K562 (cell line): ENCODE results near the gene SOBP. TPM values are rescaled to one million over a fixed set of nuclear protein-coding genes. Genes with fewer than 3 reads are reported as not detected.

Experiments used
- ATAC-seq: fragments of 200-7000 bp; cut with Tn5 transposase; 3 replicates; pipeline ENCODE4 v1.9.1; 2020; ENCODE audit warnings: moderate library complexity
- BruUV-seq: library from RNA; stranded (reverse); fragments of 400-500 nt; replicated peaks from 2 replicates; lab custom pipeline; 2021; lab: Mats Ljungman, UMichigan
- CTCF ChIA-PET: fragments of 300-600 bp; formaldehyde crosslinking; extraction: SDS; loops from one replicate; lab custom pipeline; 2021; ENCODE audit warnings: low intra/inter-chr PET ratio; lab: Yijun Ruan, JAX
- POLR2A ChIA-PET: fragments of 300-600, 350-650 bp; sonication (Branson Sonifier 250); formaldehyde crosslinking; extraction: SDS; loops from one replicate; lab custom pipeline; 2021; ENCODE audit warnings: antibody characterized with exemption, inconsistent platforms; lab: Yijun Ruan, JAX
- DNase-seq, 4 experiments: peaks; one replicate each; pipeline versions ENCODE4 v3.0.0 to v3.0.0-alpha.2; 2011 to 2018; ENCODE audit warnings: low spot score in 3 of 4, mixed read lengths in 3 of 4; ENCODE audit errors: extremely low read depth in 1 of 4
- FAIRE-seq: peaks from 2 replicates; lab custom pipeline; 2011; peaks lifted over from hg19 to GRCh38; lab: Jason Lieb, UNC
- H2AFZ ChIP-seq: 2 replicates; pipeline ENCODE4 v1.6.0; 2011; ENCODE audit warnings: low read depth, low read length, control low read depth, inconsistent platforms
- H3K27ac ChIP-seq: fragments of 200-600 bp; 3 replicates; pipeline ENCODE4 v1.8.0; 2011; ENCODE audit warnings: low read depth, mild to moderate bottlenecking, control low read depth, inconsistent platforms, low read length, moderate library complexity, mixed read lengths; ENCODE audit errors: extremely low read depth
- H3K27me3 ChIP-seq, 2 experiments: fragments of 300-600 bp in 1 of 2; 2 replicates in 1 of 2; 3 replicates in 1 of 2; pipeline versions ENCODE4 v1.6.0 to v1.8.0; 2011; ENCODE audit warnings: inconsistent platforms in 2 of 2, low read length in 2 of 2, mild to moderate bottlenecking in 1 of 2, mixed read lengths in 1 of 2, moderate library complexity in 1 of 2; ENCODE audit not compliant: control insufficient read depth in 2 of 2, insufficient read depth in 2 of 2
- H3K36me3 ChIP-seq: fragments of 300-600 bp; 3 replicates; pipeline ENCODE4 v1.8.0; 2011; ENCODE audit warnings: mild to moderate bottlenecking, low read length, inconsistent platforms; ENCODE audit not compliant: control insufficient read depth, insufficient read depth
- H3K4me1 ChIP-seq, 2 experiments: fragments of 200-600 bp in 1 of 2; replicated peaks in 1 of 2; 2 replicates in 1 of 2; 3 replicates in 1 of 2; pipeline versions ENCODE4 v1.5.1 to v1.8.0; 2011; ENCODE audit warnings: inconsistent platforms in 2 of 2, low read length in 2 of 2, mild to moderate bottlenecking in 1 of 2, mixed read lengths in 1 of 2, moderate library complexity in 1 of 2; ENCODE audit not compliant: control insufficient read depth in 2 of 2, insufficient read depth in 2 of 2
- H3K4me2 ChIP-seq: 2 replicates; pipeline ENCODE4 v1.6.1; 2011; ENCODE audit warnings: low read length, control low read depth, inconsistent platforms, mixed read lengths; ENCODE audit not compliant: insufficient read depth
- H3K4me3 ChIP-seq: fragments of 200-600 bp; sonication (generic), shearing (Covaris generic); 2 replicates; pipeline ENCODE4 v1.5.1; 2016; ENCODE audit warnings: control low read depth, inconsistent platforms
- H3K79me2 ChIP-seq: fragments of 200-600 bp; 3 replicates; pipeline ENCODE4 v1.8.0; 2011; ENCODE audit warnings: low read length, inconsistent platforms; ENCODE audit not compliant: control insufficient read depth, insufficient read depth
- H3K9ac ChIP-seq, 2 experiments: 2 replicates each; pipeline versions ENCODE4 v1.6.0 to v1.6.1; 2011; ENCODE audit warnings: low read depth in 2 of 2, low read length in 2 of 2, control low read depth in 1 of 2, inconsistent platforms in 1 of 2, mild to moderate bottlenecking in 1 of 2, mixed read lengths in 1 of 2; ENCODE audit not compliant: insufficient read depth in 1 of 2
- H3K9me1 ChIP-seq: one replicate; pipeline ENCODE4 v1.6.0; 2011; ENCODE audit warnings: inconsistent platforms, mild to moderate bottlenecking, low read length, moderate library complexity; ENCODE audit not compliant: control insufficient read depth, insufficient read depth
- H3K9me3 ChIP-seq: replicated peaks from 2 replicates; pipeline ENCODE4 v1.5.1; 2011; ENCODE audit warnings: low read depth, low read length, inconsistent platforms; ENCODE audit not compliant: control insufficient read depth, insufficient read depth
- H4K20me1 ChIP-seq: replicated peaks from 2 replicates; pipeline ENCODE4 v1.6.1; 2011; ENCODE audit warnings: low read length, inconsistent platforms, mixed read lengths; ENCODE audit not compliant: control insufficient read depth, insufficient read depth
- BMI1 ChIP-seq: fragments of 150-350 bp; IDR thresholded peaks from 2 replicates; pipeline ENCODE4 v1.6.1; 2014; ENCODE audit warnings: low read length
- CBX2 ChIP-seq: fragments of 200-600 bp; sonication (generic); IDR thresholded peaks from one replicate; pipeline ENCODE4 v1.6.1; 2012; ENCODE audit warnings: mild to moderate bottlenecking, low read length, inconsistent platforms; ENCODE audit not compliant: insufficient read depth, poor library complexity, severe bottlenecking
- CHAMP1 ChIP-seq: fragments of 450-650 bp; IDR thresholded peaks from 2 replicates; pipeline ENCODE4 v1.6.1; 2016; ENCODE audit warnings: mild to moderate bottlenecking
- CHD4 ChIP-seq: fragments of 200-600 bp; sonication (generic); IDR thresholded peaks from 3 replicates; pipeline ENCODE4 v1.6.1; 2012; ENCODE audit warnings: low read depth, mild to moderate bottlenecking, mixed read lengths, low read length, inconsistent platforms; ENCODE audit not compliant: insufficient read depth, insufficient replicate concordance, poor library complexity, severe bottlenecking
- CTBP1 ChIP-seq: fragments of 450-650 bp; IDR thresholded peaks from 2 replicates; pipeline ENCODE4 v1.6.1; 2016; ENCODE audit warnings: borderline replicate concordance
- HDAC6 ChIP-seq: IDR thresholded peaks from 2 replicates; pipeline ENCODE4 v1.6.1; 2012; ENCODE audit warnings: low read depth, mild to moderate bottlenecking, control low read depth, inconsistent platforms, low read length, moderate library complexity
- HDGF ChIP-seq: fragments of 450-650 bp; IDR thresholded peaks from 2 replicates; pipeline ENCODE4 v1.6.1; 2016
- IRF9 ChIP-seq: fragments of 450-650 bp; IDR thresholded peaks from 2 replicates; pipeline ENCODE4 v1.6.1; 2016; ENCODE audit warnings: missing biosample characterization, missing genetic modification characterization
- MCM3 ChIP-seq: fragments of 450-650 bp; IDR thresholded peaks from 2 replicates; pipeline ENCODE4 v1.6.1; 2016
- SIX5 ChIP-seq, 2 experiments: IDR thresholded peaks; 2 replicates each; pipeline ENCODE4 v1.6.1; 2011; ENCODE audit warnings: low read length in 2 of 2, borderline replicate concordance in 1 of 2, low read depth in 1 of 2, mild to moderate bottlenecking in 1 of 2, moderate library complexity in 1 of 2; ENCODE audit not compliant: insufficient read depth in 1 of 2
- SRF ChIP-seq, 2 experiments: fragments of 250-450, 450-650 bp in 1 of 2; sonication (Bioruptor Pico) in 1 of 2; sonication (generic) in 1 of 2; formaldehyde crosslinking; IDR thresholded peaks; 2 replicates each; pipeline versions ENCODE4 v1.5.0 to v1.5.1; 2020 to 2022; ENCODE audit warnings: mild to moderate bottlenecking in 1 of 2, missing genetic modification reagents in 1 of 2
- ZBTB17 ChIP-seq: fragments of 450-650 bp; formaldehyde crosslinking; IDR thresholded peaks from 2 replicates; pipeline ENCODE4 v1.4.0; 2020; ENCODE audit warnings: mild to moderate bottlenecking
- ZMIZ1 ChIP-seq, 2 experiments: fragments of 150-350 bp in 1 of 2; IDR thresholded peaks; 2 replicates each; pipeline ENCODE4 v1.6.1; 2012 to 2016; ENCODE audit warnings: low read depth in 2 of 2, low read length in 2 of 2, mild to moderate bottlenecking in 1 of 2, moderate library complexity in 1 of 2
- ZNF436 ChIP-seq: fragments of 250-450, 450-650 bp; sonication (Bioruptor Pico); formaldehyde crosslinking; IDR thresholded peaks from 2 replicates; pipeline ENCODE4 v1.7.0; 2020; ENCODE audit warnings: mild to moderate bottlenecking
- WGBS: fragments of 100-300 bp; shearing (Covaris generic); methylation state at CpG from one replicate; pipeline ENCODE4 v1.1.6; 2016; ENCODE audit warnings: low coverage, mixed read lengths; ENCODE audit not compliant: insufficient coverage; ENCODE audit errors: missing lambda C conversion rate; 5-methylcytosine and 5-hydroxymethylcytosine counted together
- in situ Hi-C: fragments of 300-500 bp; cut with MboI; formaldehyde crosslinking; loops from 4 replicates; pipeline ENCODE4 v1.15.0; 2018; ENCODE audit warnings: inconsistent platforms, mixed read lengths
- intact Hi-C: fragments of 100-400 bp; cut with micrococcal nuclease; formaldehyde crosslinking; loops from 2 replicates; pipeline ENCODE4 v1.14.2; 2022
- polyA plus RNA-seq, 8 experiments: library from polyadenylated mRNA; depleted of rRNA in 4 of 8; stranded (reverse) in 5 of 8; unstranded in 3 of 8; fragments of >200 nt; fragmentation: Nextera tagmentation in 2 of 8; fragmentation: Illumina TruSeq in 1 of 8; extraction: Ambion mirVana in 2 of 8; extraction: Trizol in 1 of 8; gene quantifications; 2 replicates each; pipeline versions ENCODE4 v1.2.1 to v1.2.3, GENCODE V29; 2011 to 2014; ENCODE audit warnings: inconsistent platforms in 1 of 8, missing spikeins in 1 of 8
- total RNA-seq, 7 experiments: library from RNA; depleted of rRNA in 6 of 7; stranded (reverse); fragments of >200 nt in 6 of 7; fragmentation: Illumina TruSeq in 2 of 7; extraction: Trizol in 2 of 7; gene quantifications; 2 replicates each; pipeline versions ENCODE4 v1.2.1 to v1.2.3, GENCODE V29; 2011 to 2021; ENCODE audit warnings: low replicate concordance in 1 of 7

Gene SOBP
- total and polyA plus RNA-seq, 9 of the 15 experiments (the other 6 are each of a cell fraction or from before 2014, with no cell fraction given), result 0.16 TPM; not detected in 8

GRCh38 chr6:107684996-107685395 lies 195.1 kb downstream of the SOBP start (continued):
- no peak for TF ChIP-seq CHAMP1

GRCh38 chr6:107689190-107689589 lies 199.3 kb downstream of the SOBP start:
- Histone ChIP-seq H3K4me3 (no peak overlapping the region), H3K4me1 (no peaks in the 10 kb centered on the region; a peak in 1 of 5 replicates), H3K27me3 (peaks cover 9 to 31% of the 10 kb centered on the region in 2 experiments; a peak in 3 of 5 replicates), H4K20me1 (no peaks in the 10 kb centered on the region; the same call in 1 of the 2 replicates), H3K27ac (no peak overlapping the region), H2AFZ (no peak overlapping the region), H3K4me2 (no peak overlapping the region), H3K79me2 (no peaks in the 10 kb centered on the region), H3K36me3 (no peaks in the 10 kb centered on the region), H3K9ac (no peak overlapping the region), H3K9me1 (no peaks in the 10 kb centered on the region), H3K9me3 (no peaks in the 10 kb centered on the region)
- DNase-seq (no peak), FAIRE-seq (no peak), ATAC-seq (no peak)
- 4% methylated on average over 3 of the region's 3 CpGs for WGBS
- POLR2A ChIA-PET, result interaction anchor here (0.6 kb wide), 1 partner anchor 828 kb away, joined by 4 read pairs; no protein-coding TSS in a partner anchor
- in situ Hi-C loops (loop anchor here (10.0 kb wide), 1 partner anchor 346 kb away; no protein-coding TSS in a partner anchor), intact Hi-C loops (no loop called here)
- no TSS peak for BruUV-seq
- CTCF ChIA-PET, result interaction anchor here (0.5 kb wide), 1 partner anchor 78 kb away, joined by 3 read pairs; no protein-coding TSS in a partner anchor
- no peak for TF ChIP-seq SIX5 (IDR thresholded peaks at IDR 0.05; ENCODE audit: borderline replicate concordance in 1 of 2, insufficient read depth in 1 of 2, low read depth in 1 of 2, low read length in 2 of 2)
- TF ChIP-seq BMI1, result no peak
- TF ChIP-seq SRF (CRISPR knock-in tag; IDR thresholded peaks at IDR 0.05), result no peak
- no peak for TF ChIP-seq IRF9 (tag)
- TF ChIP-seq HDAC6, result no peak
- no peak for TF ChIP-seq ZNF436 (CRISPR knock-in tag)
- TF ChIP-seq ZMIZ1 (IDR thresholded peaks at IDR 0.05; ENCODE audit: low read depth in 2 of 2, low read length in 2 of 2), result no peak
- TF ChIP-seq CBX2, result no peak
- TF ChIP-seq ZBTB17 (CRISPR knock-in tag), result no peak
- TF ChIP-seq HDGF, result no peak
- no peak for TF ChIP-seq CHD4
- TF ChIP-seq MCM3, result no peak
- TF ChIP-seq CTBP1, result no peak
